A549 (cell line): ENCODE data around the gene PHLPP2.
"Not testable (repeated sequence)": the region's sequence is repeated elsewhere in the genome, so short reads cannot be mapped to it uniquely, and the experiment has no call there.

Experiments used
- CHD2 ChIP-seq: fragments of 150-350 bp; IDR thresholded peaks from 2 replicates; pipeline ENCODE4 v1.6.1; 2014; ENCODE audit warnings: low read length; ENCODE audit not compliant: partially characterized antibody
- HOXB13 ChIP-seq: fragments of 250-450 bp; sonication (Bioruptor Pico); IDR thresholded peaks from 2 replicates; pipeline ENCODE4 v1.5.0; 2020; ENCODE audit warnings: low read depth, mild to moderate bottlenecking, moderate library complexity
- MYC ChIP-seq: IDR thresholded peaks from 2 replicates; pipeline ENCODE4 v1.6.1; 2012; ENCODE audit warnings: mild to moderate bottlenecking, inconsistent platforms, low read length, improper control_type of control experiment, borderline replicate concordance
- NR3C1 ChIP-seq: fragments of >200 bp; sonication (Bioruptor Twin); formaldehyde crosslinking; IDR thresholded peaks from 3 replicates; pipeline ENCODE4 v1.6.1; 2017
- POLR2A ChIP-seq: IDR thresholded peaks from 2 replicates; pipeline ENCODE4 v1.6.1; 2012; ENCODE audit warnings: mild to moderate bottlenecking, low read length
- POLR2AphosphoS2 ChIP-seq: conservative IDR thresholded peaks from 2 replicates; pipeline ENCODE4 v1.6.1; 2012; ENCODE audit warnings: low read length, improper control_type of control experiment, inconsistent platforms
- RARB ChIP-seq: fragments of 250-450 bp; sonication (Bioruptor Pico); IDR thresholded peaks from 2 replicates; pipeline ENCODE4 v1.8.0; 2021; ENCODE audit warnings: mild to moderate bottlenecking, moderate library complexity
- RFX5 ChIP-seq: fragments of 450-650 bp; IDR thresholded peaks from 2 replicates; pipeline ENCODE4 v1.7.1; 2014; ENCODE audit warnings: antibody characterized with exemption, mild to moderate bottlenecking, moderate library complexity
- TFCP2L1 ChIP-seq: fragments of 250-450 bp; sonication (Bioruptor Pico); IDR thresholded peaks from 2 replicates; pipeline ENCODE4 v1.5.0; 2021; ENCODE audit warnings: mild to moderate bottlenecking
- TP53 ChIP-seq: fragments of 250-450 bp; sonication (Bioruptor Pico); IDR thresholded peaks from 2 replicates; pipeline ENCODE4 v1.5.0; 2021; ENCODE audit warnings: mild to moderate bottlenecking, moderate library complexity
- TF ChIP-seq, protein P1 (sequence below): fragments of >200 bp; sonication (Bioruptor Twin); formaldehyde crosslinking; IDR thresholded peaks from 3 replicates; pipeline ENCODE4 v1.5.1; 2016
- TF ChIP-seq, protein P2 (sequence below): fragments of 250-450 bp; sonication (Bioruptor Pico); IDR thresholded peaks from 2 replicates; pipeline ENCODE4 v1.5.0; 2020; ENCODE audit warnings: low read depth, mild to moderate bottlenecking, moderate library complexity
- TF ChIP-seq, protein P3 (sequence below): IDR thresholded peaks from 2 replicates; pipeline ENCODE4 v1.6.1; 2012
- TF ChIP-seq, protein P4 (sequence below): IDR thresholded peaks from 2 replicates; pipeline ENCODE4 v1.6.1; 2012; ENCODE audit warnings: low read depth, borderline replicate concordance

DNA sequence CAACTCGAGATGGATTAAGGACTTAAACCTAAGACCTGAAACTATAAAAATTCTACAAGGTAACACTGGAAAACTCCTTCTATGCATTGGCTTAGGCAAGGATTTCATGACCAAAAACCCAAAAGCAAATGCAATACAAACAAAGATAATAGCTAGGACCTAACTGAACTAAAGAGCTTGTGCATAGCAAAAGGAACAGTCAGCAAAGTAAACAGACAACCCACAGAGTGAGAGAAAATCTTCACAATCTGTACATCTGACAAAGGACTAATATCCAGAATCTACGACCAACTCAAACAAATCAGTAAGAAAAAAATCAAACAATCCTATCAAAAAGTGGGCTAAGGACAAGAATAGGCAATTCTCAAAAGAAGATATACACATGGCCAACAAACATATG is 126.1 kb downstream of the PHLPP2 start:
- not testable (repeated sequence) for TF ChIP-seq POLR2A; MYC; RARB (CRISPR knock-in tag); HOXB13 (CRISPR knock-in tag); CHD2; RFX5; TP53 (CRISPR knock-in tag); POLR2AphosphoS2; TFCP2L1 (CRISPR knock-in tag); NR3C1
- TF ChIP-seq, protein P1, sequence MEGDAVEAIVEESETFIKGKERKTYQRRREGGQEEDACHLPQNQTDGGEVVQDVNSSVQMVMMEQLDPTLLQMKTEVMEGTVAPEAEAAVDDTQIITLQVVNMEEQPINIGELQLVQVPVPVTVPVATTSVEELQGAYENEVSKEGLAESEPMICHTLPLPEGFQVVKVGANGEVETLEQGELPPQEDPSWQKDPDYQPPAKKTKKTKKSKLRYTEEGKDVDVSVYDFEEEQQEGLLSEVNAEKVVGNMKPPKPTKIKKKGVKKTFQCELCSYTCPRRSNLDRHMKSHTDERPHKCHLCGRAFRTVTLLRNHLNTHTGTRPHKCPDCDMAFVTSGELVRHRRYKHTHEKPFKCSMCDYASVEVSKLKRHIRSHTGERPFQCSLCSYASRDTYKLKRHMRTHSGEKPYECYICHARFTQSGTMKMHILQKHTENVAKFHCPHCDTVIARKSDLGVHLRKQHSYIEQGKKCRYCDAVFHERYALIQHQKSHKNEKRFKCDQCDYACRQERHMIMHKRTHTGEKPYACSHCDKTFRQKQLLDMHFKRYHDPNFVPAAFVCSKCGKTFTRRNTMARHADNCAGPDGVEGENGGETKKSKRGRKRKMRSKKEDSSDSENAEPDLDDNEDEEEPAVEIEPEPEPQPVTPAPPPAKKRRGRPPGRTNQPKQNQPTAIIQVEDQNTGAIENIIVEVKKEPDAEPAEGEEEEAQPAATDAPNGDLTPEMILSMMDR = not testable (repeated sequence)
- TF ChIP-seq, protein P2, sequence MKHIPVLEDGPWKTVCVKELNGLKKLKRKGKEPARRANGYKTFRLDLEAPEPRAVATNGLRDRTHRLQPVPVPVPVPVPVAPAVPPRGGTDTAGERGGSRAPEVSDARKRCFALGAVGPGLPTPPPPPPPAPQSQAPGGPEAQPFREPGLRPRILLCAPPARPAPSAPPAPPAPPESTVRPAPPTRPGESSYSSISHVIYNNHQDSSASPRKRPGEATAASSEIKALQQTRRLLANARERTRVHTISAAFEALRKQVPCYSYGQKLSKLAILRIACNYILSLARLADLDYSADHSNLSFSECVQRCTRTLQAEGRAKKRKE (CRISPR knock-in tag) = not testable (repeated sequence)
- TF ChIP-seq, protein P3, sequence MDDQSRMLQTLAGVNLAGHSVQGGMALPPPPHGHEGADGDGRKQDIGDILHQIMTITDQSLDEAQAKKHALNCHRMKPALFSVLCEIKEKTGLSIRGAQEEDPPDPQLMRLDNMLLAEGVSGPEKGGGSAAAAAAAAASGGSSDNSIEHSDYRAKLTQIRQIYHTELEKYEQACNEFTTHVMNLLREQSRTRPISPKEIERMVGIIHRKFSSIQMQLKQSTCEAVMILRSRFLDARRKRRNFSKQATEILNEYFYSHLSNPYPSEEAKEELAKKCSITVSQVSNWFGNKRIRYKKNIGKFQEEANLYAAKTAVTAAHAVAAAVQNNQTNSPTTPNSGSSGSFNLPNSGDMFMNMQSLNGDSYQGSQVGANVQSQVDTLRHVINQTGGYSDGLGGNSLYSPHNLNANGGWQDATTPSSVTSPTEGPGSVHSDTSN = not testable (repeated sequence)
- TF ChIP-seq, protein P4, sequence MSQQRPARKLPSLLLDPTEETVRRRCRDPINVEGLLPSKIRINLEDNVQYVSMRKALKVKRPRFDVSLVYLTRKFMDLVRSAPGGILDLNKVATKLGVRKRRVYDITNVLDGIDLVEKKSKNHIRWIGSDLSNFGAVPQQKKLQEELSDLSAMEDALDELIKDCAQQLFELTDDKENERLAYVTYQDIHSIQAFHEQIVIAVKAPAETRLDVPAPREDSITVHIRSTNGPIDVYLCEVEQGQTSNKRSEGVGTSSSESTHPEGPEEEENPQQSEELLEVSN = not testable (repeated sequence)
